SK-N-SH treated with all-trans-retinoic acid at 6 μM for 48 hours (cell line): ENCODE data around the gene CERK.
"Not testable (repeated sequence)": the region's sequence is repeated elsewhere in the genome, so short reads cannot be mapped to it uniquely, and the experiment has no call there.

Source experiments
- ATAC-seq: fragments of 200-7000 bp; cut with Tn5 transposase; 3 replicates; pipeline ENCODE4 v1.9.1; 2020; ENCODE audit warnings: mild to moderate bottlenecking, moderate library complexity
- BACH2 ChIP-seq: fragments of 250-450 bp; sonication (Bioruptor Pico); IDR thresholded peaks from 2 replicates; pipeline ENCODE4 v1.9.0; 2021; ENCODE audit warnings: mild to moderate bottlenecking, borderline replicate concordance
- CSDC2 ChIP-seq: fragments of 250-450 bp; sonication (Bioruptor Pico); IDR thresholded peaks from 2 replicates; pipeline ENCODE4 v1.5.0; 2020; ENCODE audit warnings: mild to moderate bottlenecking, moderate library complexity
- CSRNP3 ChIP-seq: fragments of 250-450 bp; sonication (Bioruptor Pico); IDR thresholded peaks from 2 replicates; pipeline ENCODE4 v1.5.1; 2021; ENCODE audit warnings: mild to moderate bottlenecking, moderate library complexity
- ESRRG ChIP-seq: fragments of 250-450 bp; sonication (Bioruptor Pico); IDR thresholded peaks from 2 replicates; pipeline ENCODE4 v1.6.1; 2021; ENCODE audit warnings: mild to moderate bottlenecking
- GLIS3 ChIP-seq: fragments of 250-450 bp; sonication (Bioruptor Pico); IDR thresholded peaks from 2 replicates; pipeline ENCODE4 v1.5.0; 2020; ENCODE audit warnings: mild to moderate bottlenecking, moderate library complexity
- ISL1 ChIP-seq: fragments of 250-450 bp; sonication (Bioruptor Pico); IDR thresholded peaks from 2 replicates; pipeline ENCODE4 v2.1.2; 2022; ENCODE audit warnings: mild to moderate bottlenecking, moderate library complexity
- PATZ1 ChIP-seq: fragments of 250-450 bp; sonication (Bioruptor Pico); IDR thresholded peaks from 2 replicates; pipeline ENCODE4 v1.8.0; 2020; ENCODE audit warnings: mild to moderate bottlenecking, moderate library complexity, borderline replicate concordance
- POU6F1 ChIP-seq: fragments of 250-450 bp; sonication (Bioruptor Pico); IDR thresholded peaks from 2 replicates; pipeline ENCODE4 v1.8.0; 2021; ENCODE audit warnings: low read depth, mild to moderate bottlenecking, moderate library complexity, borderline replicate concordance
- PPARA ChIP-seq: fragments of 250-450 bp; sonication (Bioruptor Pico); IDR thresholded peaks from 2 replicates; pipeline ENCODE4 v1.5.0; 2020; ENCODE audit warnings: mild to moderate bottlenecking, borderline replicate concordance
- RARB ChIP-seq: fragments of 250-450 bp; sonication (Bioruptor Pico); IDR thresholded peaks from 2 replicates; pipeline ENCODE4 v1.8.0; 2021; ENCODE audit warnings: mild to moderate bottlenecking, moderate library complexity
- SNAI2 ChIP-seq: fragments of 250-450 bp; sonication (Bioruptor Pico); IDR thresholded peaks from 2 replicates; pipeline ENCODE4 v1.5.0; 2020; ENCODE audit warnings: mild to moderate bottlenecking, moderate library complexity
- TCF4 ChIP-seq: fragments of 250-450 bp; sonication (Bioruptor Pico); IDR thresholded peaks from 2 replicates; pipeline ENCODE4 v1.8.0; 2021; ENCODE audit warnings: mild to moderate bottlenecking, moderate library complexity, borderline replicate concordance
- TOX ChIP-seq: fragments of 250-450 bp; sonication (Bioruptor Pico); IDR thresholded peaks from 2 replicates; pipeline ENCODE4 v1.8.0; 2021; ENCODE audit warnings: mild to moderate bottlenecking, moderate library complexity, borderline replicate concordance
- ZC3H10 ChIP-seq: fragments of 250-450 bp; sonication (Bioruptor Pico); IDR thresholded peaks from 2 replicates; pipeline ENCODE4 v1.5.1; 2021; ENCODE audit warnings: mild to moderate bottlenecking, moderate library complexity
- ZFP30 ChIP-seq: fragments of 450-650 bp; formaldehyde crosslinking; IDR thresholded peaks from 2 replicates; pipeline ENCODE4 v1.5.0; 2022; ENCODE audit warnings: mild to moderate bottlenecking, moderate library complexity
- ZNF70 ChIP-seq: fragments of 450-650 bp; formaldehyde crosslinking; IDR thresholded peaks from 2 replicates; pipeline ENCODE4 v1.5.0; 2020; ENCODE audit warnings: mild to moderate bottlenecking, moderate library complexity
- ZNF8 ChIP-seq: fragments of 450-650 bp; formaldehyde crosslinking; IDR thresholded peaks from 2 replicates; pipeline ENCODE4 v1.5.0; 2020; ENCODE audit warnings: mild to moderate bottlenecking, moderate library complexity
- TF ChIP-seq, protein P1 (sequence below): fragments of 250-450 bp; sonication (Bioruptor Pico); IDR thresholded peaks from 2 replicates; pipeline ENCODE4 v1.5.1; 2020; ENCODE audit warnings: low read depth, mild to moderate bottlenecking, moderate library complexity

The CERK gene

GRCh38 chr22:46637711-46638600, 100.1 kb downstream of the CERK start:
- ATAC-seq, result no peak

GRCh38 chr22:46636221-46637002, 101.6 kb downstream of the CERK start:
- peak; percentile 23; the same call in 2 of the 3 replicates for ATAC-seq
- no peak for TF ChIP-seq PPARA
- TF ChIP-seq RARB (CRISPR knock-in tag), result no peak
- TF ChIP-seq TCF4 (CRISPR knock-in tag), result no peak
- no peak for TF ChIP-seq SNAI2
- no peak for TF ChIP-seq ZFP30 (CRISPR knock-in tag)
- TF ChIP-seq CSDC2 (CRISPR knock-in tag), result no peak
- TF ChIP-seq, protein P1, sequence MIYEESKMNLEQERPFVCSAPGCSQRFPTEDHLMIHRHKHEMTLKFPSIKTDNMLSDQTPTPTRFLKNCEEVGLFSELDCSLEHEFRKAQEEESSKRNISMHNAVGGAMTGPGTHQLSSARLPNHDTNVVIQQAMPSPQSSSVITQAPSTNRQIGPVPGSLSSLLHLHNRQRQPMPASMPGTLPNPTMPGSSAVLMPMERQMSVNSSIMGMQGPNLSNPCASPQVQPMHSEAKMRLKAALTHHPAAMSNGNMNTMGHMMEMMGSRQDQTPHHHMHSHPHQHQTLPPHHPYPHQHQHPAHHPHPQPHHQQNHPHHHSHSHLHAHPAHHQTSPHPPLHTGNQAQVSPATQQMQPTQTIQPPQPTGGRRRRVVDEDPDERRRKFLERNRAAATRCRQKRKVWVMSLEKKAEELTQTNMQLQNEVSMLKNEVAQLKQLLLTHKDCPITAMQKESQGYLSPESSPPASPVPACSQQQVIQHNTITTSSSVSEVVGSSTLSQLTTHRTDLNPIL (CRISPR knock-in tag), result no peak
- no peak for TF ChIP-seq PATZ1 (CRISPR knock-in tag)
- TF ChIP-seq BACH2, result no peak
- TF ChIP-seq ZNF8, result no peak
- TF ChIP-seq ISL1 (CRISPR knock-in tag), result no peak
- no peak for TF ChIP-seq ESRRG (CRISPR knock-in tag)

More at GRCh38 chr22:46637711-46638600, 100.1 kb downstream of the CERK start:
- TF ChIP-seq, protein P1 (CRISPR knock-in tag), result no peak

DNA sequence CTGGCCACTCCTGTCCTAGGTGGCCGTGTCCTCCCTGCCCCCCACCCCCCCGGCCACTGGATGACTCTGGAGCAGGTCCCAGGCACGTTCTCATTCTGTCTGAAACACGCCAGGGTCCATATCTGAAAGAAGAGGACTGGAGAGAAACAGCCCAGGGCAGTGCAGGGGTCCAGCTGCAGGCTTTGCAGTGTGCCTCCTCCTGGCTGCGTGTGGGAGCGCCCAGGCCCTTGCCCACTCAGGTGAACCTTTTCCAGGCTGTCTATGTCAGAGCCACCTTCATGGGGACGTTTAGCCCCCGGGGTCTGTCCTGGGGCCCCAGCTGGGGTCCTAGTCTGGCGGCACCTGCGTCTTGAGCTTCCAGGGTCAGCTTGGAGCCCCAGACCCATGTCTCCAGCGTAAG, 102.3 kb downstream of the CERK start:
- TF ChIP-seq ZNF70 (CRISPR knock-in tag) (no peak), PPARA (no peak), TOX (CRISPR knock-in tag) (no peak), ZFP30 (CRISPR knock-in tag) (no peak), ZNF8 (no peak), ISL1 (CRISPR knock-in tag) (no peak), GLIS3 (CRISPR knock-in tag) (no peak), CSRNP3 (no peak), BACH2 (no peak), POU6F1 (no peak), CSDC2 (CRISPR knock-in tag) (no peak), TCF4 (CRISPR knock-in tag) (no peak), ZC3H10 (CRISPR knock-in tag) (no peak), SNAI2 (no peak)
- TF ChIP-seq, protein P1 (CRISPR knock-in tag), result no peak

DNA sequence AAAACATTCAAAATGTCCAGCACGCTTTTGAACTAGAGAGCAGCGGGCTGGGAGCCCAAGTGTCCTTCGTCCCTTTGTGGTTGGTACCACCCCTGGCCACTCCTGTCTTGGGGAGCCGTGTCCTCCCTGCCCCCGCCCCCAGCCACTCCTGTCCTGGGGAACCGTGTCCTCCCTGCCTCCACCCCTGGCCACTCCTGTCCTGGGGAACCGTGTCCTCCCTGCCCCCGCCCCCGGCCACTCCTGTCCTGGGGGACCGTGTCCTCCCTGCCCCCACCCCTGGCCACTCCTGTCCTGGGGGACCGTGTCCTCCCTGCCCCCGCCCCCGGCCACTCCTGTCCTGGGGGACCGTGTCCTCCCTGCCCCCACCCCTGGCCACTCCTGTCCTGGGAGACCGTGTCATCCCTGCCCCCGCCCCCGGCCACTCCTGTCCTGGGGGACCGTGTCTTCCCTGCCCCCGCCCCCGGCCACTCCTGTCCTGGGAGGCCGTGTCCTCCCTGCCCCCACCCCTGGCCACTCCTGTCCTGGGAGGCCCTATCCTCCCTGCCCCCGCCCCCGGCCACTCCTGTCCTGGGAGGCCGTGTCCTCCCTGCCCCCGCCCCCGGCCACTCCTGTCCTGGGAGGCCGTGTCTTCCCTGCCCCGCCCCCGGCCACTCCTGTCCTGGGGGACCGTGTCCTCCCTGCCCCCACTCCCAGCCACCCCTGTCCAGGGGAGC, 102.9 kb downstream of the CERK start:
- ATAC-seq, result not testable (repeated sequence)

More for the DNA sequence above, 102.3 kb downstream of the CERK start:
- ATAC-seq, result peak; percentile 35; the same call in 2 of the 3 replicates
